HEK293T (cell line): ENCODE measurements around the gene DNAJB12.

Experiments used
- CTBP1 ChIP-seq: fragments of 450-650 bp; IDR thresholded peaks from 2 replicates; pipeline ENCODE4 v1.6.1; 2016; ENCODE audit warnings: borderline replicate concordance
- ELF4 ChIP-seq: fragments of 450-650 bp; IDR thresholded peaks from 2 replicates; pipeline ENCODE4 v1.6.1; 2017; ENCODE audit warnings: antibody characterized with exemption
- HDGF ChIP-seq: fragments of 450-650 bp; IDR thresholded peaks from 2 replicates; pipeline ENCODE4 v1.6.1; 2017; ENCODE audit warnings: antibody characterized with exemption, borderline replicate concordance
- LEF1 ChIP-seq: fragments of 450-650 bp; IDR thresholded peaks from 2 replicates; pipeline ENCODE4 v1.6.1; 2017; ENCODE audit warnings: mild to moderate bottlenecking, borderline replicate concordance
- NFRKB ChIP-seq: fragments of 450-650 bp; IDR thresholded peaks from 2 replicates; pipeline ENCODE4 v1.6.1; 2016; ENCODE audit warnings: mild to moderate bottlenecking, moderate library complexity
- SUZ12 ChIP-seq: fragments of 450-650 bp; IDR thresholded peaks from 2 replicates; pipeline ENCODE4 v1.6.1; 2016; ENCODE audit warnings: mild to moderate bottlenecking

GRCh38 chr10:72332423-72333111, 22.2 kb downstream of the DNAJB12 start:
- TF ChIP-seq SUZ12: no peak
- no peak for TF ChIP-seq ELF4
- TF ChIP-seq NFRKB: no peak
- TF ChIP-seq CTBP1: no peak
- no peak for TF ChIP-seq LEF1
- no peak for TF ChIP-seq HDGF
